Fibroblast of lung (primary cell): ENCODE data around the gene KLK14. TPM values are rescaled to one million over a fixed set of nuclear protein-coding genes. Genes with fewer than 3 reads are reported as not detected.

ENCODE experiments used
- DNase-seq, 2 donors: peaks; one replicate each; pipeline versions ENCODE4 v3.0.0 to v3.0.0-alpha.2; 2010; ENCODE audit warnings: low read depth in 2 of 2
- H2AFZ ChIP-seq: 2 replicates; pipeline ENCODE4 v1.5.1; 2012; ENCODE audit warnings: low read length, control low read depth, inconsistent platforms
- H3K27ac ChIP-seq: 2 replicates; pipeline ENCODE4 v1.5.1; 2011; ENCODE audit warnings: low read length, control low read depth; ENCODE audit not compliant: insufficient read depth
- H3K27me3 ChIP-seq: 2 replicates; pipeline ENCODE4 v1.5.1; 2011; ENCODE audit warnings: mild to moderate bottlenecking, low read length; ENCODE audit not compliant: control insufficient read depth, insufficient read depth
- H3K36me3 ChIP-seq: 2 replicates; pipeline ENCODE4 v1.5.1; 2011; ENCODE audit warnings: low read length; ENCODE audit not compliant: control insufficient read depth, insufficient read depth
- H3K4me1 ChIP-seq: 2 replicates; pipeline ENCODE4 v1.5.1; 2011; ENCODE audit warnings: low read length; ENCODE audit not compliant: control insufficient read depth, insufficient read depth; ENCODE audit errors: extremely low read depth
- H3K4me2 ChIP-seq: 2 replicates; pipeline ENCODE4 v1.5.1; 2011; ENCODE audit warnings: low read length, control low read depth; ENCODE audit not compliant: insufficient read depth; ENCODE audit errors: extremely low read depth
- H3K4me3 ChIP-seq, 4 experiments: fragments of 200-600 bp in 1 of 4; sonication (generic) in 1 of 4; replicated peaks in 1 of 4; 2 replicates each; pipeline ENCODE4 v1.5.1; 2011 to 2016; ENCODE audit warnings: low read length in 4 of 4, low read depth in 3 of 4, mild to moderate bottlenecking in 3 of 4, control low read depth in 2 of 4, inconsistent platforms in 1 of 4, mixed read lengths in 1 of 4; ENCODE audit not compliant: insufficient read depth in 1 of 4; ENCODE audit errors: control extremely low read depth in 1 of 4
- H3K79me2 ChIP-seq: 2 replicates; pipeline ENCODE4 v1.5.1; 2012; ENCODE audit warnings: mild to moderate bottlenecking, low read length, inconsistent platforms; ENCODE audit not compliant: control insufficient read depth, insufficient read depth
- H3K9ac ChIP-seq: 2 replicates; pipeline ENCODE4 v1.5.1; 2011; ENCODE audit warnings: mild to moderate bottlenecking, low read length, control low read depth; ENCODE audit not compliant: insufficient read depth
- H3K9me3 ChIP-seq: 2 replicates; pipeline ENCODE4 v1.5.1; 2012; ENCODE audit warnings: low read depth, low read length; ENCODE audit not compliant: control insufficient read depth, insufficient read depth
- H4K20me1 ChIP-seq: 2 replicates; pipeline ENCODE4 v1.5.1; 2011; ENCODE audit warnings: low read length; ENCODE audit not compliant: control insufficient read depth, insufficient read depth; ENCODE audit errors: extremely low read depth
- CTCF ChIP-seq, 2 donors: IDR thresholded peaks in 1 of 2; conservative IDR thresholded peaks in 1 of 2; 1 replicate in 1 of 2; 2 replicates in 1 of 2; pipeline ENCODE4 v1.5.1; 2011 to 2012; ENCODE audit warnings: low read length in 2 of 2, control low read depth in 1 of 2, inconsistent platforms in 1 of 2, low read depth in 1 of 2, mild to moderate bottlenecking in 1 of 2
- EZH2 ChIP-seq: IDR thresholded peaks from 2 replicates; pipeline ENCODE4 v1.5.1; 2012; ENCODE audit warnings: low read length, control low read depth, mild to moderate bottlenecking; ENCODE audit errors: missing control alignments
- polyA plus RNA-seq, 2 donors: library from polyadenylated mRNA; depleted of rRNA in 1 of 2; stranded (reverse) in 1 of 2; unstranded in 1 of 2; fragments of >200 nt; gene quantifications; 2 replicates each; pipeline ENCODE4 v1.2.1, GENCODE V29; 2011 to 2012; ENCODE audit warnings: missing spikeins in 1 of 2
- total RNA-seq: library from RNA; depleted of rRNA; stranded (reverse); fragments of >200 nt; gene quantifications from 2 replicates; pipeline ENCODE4 v1.2.1, GENCODE V29; 2014

KLK14 gene
- total and polyA plus RNA-seq, 2 donors (not counting 1 experiment from before 2014, with no cell fraction given): not detected

GRCh38 chr19:51108066-51108804 lies 25.5 kb upstream of the KLK14 start, which contains the start of gene CTU1:
Gene CTU1 (minus strand): TSS chr19:51108409. CDS start chr19:51104569, 3,840 bp downstream.
- Histone ChIP-seq H3K9ac (peak within 1 kb of the TSS; percentile 64), H3K4me3 (peak within 1 kb of the TSS; percentile 46 to 94 (median 71)), H3K4me1 (no peaks in the 10 kb centered on the region), H3K79me2 (peaks cover 23% of the 10 kb centered on the region), H3K4me2 (peak within 1 kb of the TSS; percentile 37), H2AFZ (peak within 1 kb of the TSS; percentile 78), H3K27ac (peak within 1 kb of the TSS; percentile 67), H4K20me1 (no peaks in the 10 kb centered on the region), H3K27me3 (peaks cover 7% of the 10 kb centered on the region), H3K9me3 (no peaks in the 10 kb centered on the region), H3K36me3 (peaks cover 2% of the 10 kb centered on the region)
- peak; percentile 99 for DNase-seq
- TF ChIP-seq EZH2 (no peak), CTCF (conservative IDR thresholded peaks at IDR 0.05 in 1 of 2, IDR thresholded peaks at IDR 0.05 in 1 of 2; ENCODE audit: low read depth in 1 of 2, low read length in 2 of 2) (no peak)

DNA sequence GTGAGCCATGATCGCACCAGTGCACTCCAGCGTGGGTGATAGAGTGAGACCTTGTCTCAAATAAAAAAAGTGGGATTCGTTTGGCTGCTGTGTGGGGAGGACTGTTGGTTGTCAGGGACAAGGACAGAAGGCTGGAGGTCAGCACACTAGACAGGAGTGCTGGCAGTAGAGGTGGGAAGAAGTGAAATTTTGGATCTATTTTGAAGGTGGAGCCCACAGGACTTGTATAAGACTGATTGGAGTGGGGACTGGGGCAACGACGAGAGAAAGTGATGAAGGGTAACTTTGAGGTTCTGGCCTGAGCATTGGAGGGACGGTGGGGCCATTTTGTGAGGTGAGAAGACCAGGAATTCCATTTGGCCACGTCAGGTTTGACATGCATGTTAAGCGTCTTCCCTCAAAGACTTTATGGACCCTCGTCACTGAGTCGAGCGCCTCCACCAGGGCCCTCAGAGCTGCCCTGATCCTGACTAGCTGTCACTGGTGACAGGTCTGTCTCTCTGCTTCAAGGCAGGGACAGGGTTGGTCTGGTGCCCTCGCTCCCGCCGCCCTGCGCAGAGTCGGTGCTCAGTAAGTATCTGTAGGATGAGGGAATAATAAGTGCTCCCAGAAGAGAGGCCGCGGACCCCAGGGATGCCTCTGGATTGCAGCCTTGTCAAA lies 24.8 kb upstream of the KLK14 start:
- peak overlapping the region; percentile 46 to 94 (median 71) for H3K4me3 ChIP-seq
- TF ChIP-seq CTCF (conservative IDR thresholded peaks at IDR 0.05 in 1 of 2, IDR thresholded peaks at IDR 0.05 in 1 of 2; ENCODE audit: low read depth in 1 of 2, low read length in 2 of 2) (no peak), EZH2 (no peak)

DNA sequence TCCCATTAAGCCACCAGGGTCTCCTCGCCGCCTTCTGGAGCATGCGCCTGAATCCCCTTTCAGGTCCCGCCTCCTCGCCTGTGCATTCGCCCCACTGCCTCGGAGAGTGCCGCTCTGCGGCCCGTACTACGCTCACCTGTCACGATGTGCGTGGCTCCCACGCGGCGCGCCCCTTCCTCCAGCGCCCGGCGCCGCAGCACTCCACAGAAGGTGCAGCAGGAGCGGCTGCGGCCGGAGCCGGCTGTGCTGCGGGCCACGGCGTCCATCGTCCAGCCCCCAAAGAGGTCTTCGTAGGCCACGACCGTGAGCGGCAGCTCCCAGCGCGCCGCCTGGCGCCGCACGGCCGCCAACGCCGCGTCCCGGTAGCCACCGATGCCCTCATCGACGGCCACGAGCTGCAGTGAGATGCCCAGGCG lies 21.2 kb upstream of the KLK14 start:
- no peak overlapping the region for H3K4me3 ChIP-seq
- H3K79me2 ChIP-seq: peaks cover 23% of the 10 kb centered on the region
- no peaks in the 10 kb centered on the region for H3K27me3 ChIP-seq
- no peaks in the 10 kb centered on the region for H4K20me1 ChIP-seq
- no peak for TF ChIP-seq CTCF (conservative IDR thresholded peaks at IDR 0.05 in 1 of 2, IDR thresholded peaks at IDR 0.05 in 1 of 2; ENCODE audit: low read depth in 1 of 2, low read length in 2 of 2)
- TF ChIP-seq EZH2: no peak
- no peak overlapping the region for H2AFZ ChIP-seq
- no peaks in the 10 kb centered on the region for H3K9me3 ChIP-seq
- peaks cover 6% of the 10 kb centered on the region for H3K36me3 ChIP-seq
- no peak for DNase-seq
- H3K27ac ChIP-seq: no peak overlapping the region
- H3K4me2 ChIP-seq: no peak overlapping the region
- H3K9ac ChIP-seq: no peak overlapping the region
- no peaks in the 10 kb centered on the region for H3K4me1 ChIP-seq

More for the DNA sequence above, 24.8 kb upstream of the KLK14 start:
- Histone ChIP-seq H3K9ac (peak overlapping the region; percentile 64), H3K27me3 (peaks cover 3% of the 10 kb centered on the region), H3K79me2 (peaks cover 23% of the 10 kb centered on the region), H2AFZ (no peak overlapping the region), H3K4me2 (peak overlapping the region; percentile 18), H3K9me3 (no peaks in the 10 kb centered on the region), H4K20me1 (no peaks in the 10 kb centered on the region), H3K4me1 (no peaks in the 10 kb centered on the region), H3K27ac (peak overlapping the region; percentile 67), H3K36me3 (peaks cover 5% of the 10 kb centered on the region)
- DNase-seq: peak; percentile 16 to 43
